Sigmoid colon (tissue), 4 donors: ENCODE results near the gene ASIP.

ENCODE experiments used
- CTCF ChIP-seq, 4 experiments: fragments of 450-650 bp in 3 of 4; fragments of 200-600 bp in 1 of 4; IDR thresholded peaks; one replicate each; pipeline ENCODE4 v1.5.1; 2016 to 2019; ENCODE audit warnings: antibody characterized with exemption in 4 of 4, mild to moderate bottlenecking in 3 of 4, moderate library complexity in 2 of 4
- EP300 ChIP-seq, 4 donors: sonication (generic); formaldehyde crosslinking; IDR thresholded peaks; one replicate each; pipeline ENCODE4 v1.6.1; 2017; ENCODE audit warnings: antibody characterized with exemption in 4 of 4
- POLR2A ChIP-seq, 2 donors: fragments of 450-650 bp; IDR thresholded peaks; one replicate each; pipeline ENCODE4 v1.6.1; 2016; ENCODE audit warnings: antibody characterized with exemption in 2 of 2, mild to moderate bottlenecking in 2 of 2, moderate library complexity in 2 of 2
- POLR2AphosphoS5 ChIP-seq, 4 donors: sonication (generic); formaldehyde crosslinking; IDR thresholded peaks; one replicate each; pipeline ENCODE4 v1.6.1; 2017; ENCODE audit warnings: antibody characterized with exemption in 4 of 4

GRCh38 chr20:34211591-34211990 lies 29.6 kb upstream of the ASIP start:
- TF ChIP-seq CTCF (IDR thresholded peaks at IDR 0.05): no peak
- no peak for TF ChIP-seq POLR2A (IDR thresholded peaks at IDR 0.05)
- TF ChIP-seq POLR2AphosphoS5 (IDR thresholded peaks at IDR 0.05): no peak
- TF ChIP-seq EP300 (IDR thresholded peaks at IDR 0.05): no peak
